GM18505 (cell line): Measurements from ENCODE around the gene MCM5.
A peak's percentile ranks its signal among the peaks of the same experiment; 100 is the strongest.

Experiments used
- ATAC-seq: cut with Tn5 transposase; IDR thresholded peaks from one replicate; pipeline ENCODE4 v1.9.1; 2021; ENCODE audit not compliant: unreplicated experiment
- POLR2A ChIP-seq: IDR thresholded peaks from 4 replicates; pipeline ENCODE4 v1.6.1; 2011; ENCODE audit warnings: borderline replicate concordance; ENCODE audit not compliant: insufficient read depth, insufficient read length; ENCODE audit errors: extremely low read depth

The MCM5 gene

DNA sequence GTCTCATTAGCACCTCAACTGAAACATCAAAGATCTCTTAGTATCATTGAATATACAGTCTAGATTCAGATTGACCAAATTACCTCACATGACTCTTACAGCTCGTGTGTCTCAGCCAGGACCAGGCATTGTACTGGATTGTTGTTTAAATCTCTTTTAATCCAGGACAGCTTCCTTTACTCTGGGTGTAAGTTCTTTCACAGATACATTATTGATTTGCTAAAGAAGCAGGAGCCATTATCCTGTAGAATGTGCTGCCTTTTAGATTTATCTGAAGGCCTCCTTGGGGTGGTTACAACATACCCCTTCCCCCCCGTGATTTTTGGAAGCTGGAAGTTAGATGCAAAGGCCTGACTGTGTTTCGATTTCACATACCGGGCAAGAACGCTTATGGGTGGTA is 4.2 kb downstream of the MCM5 start:
- ATAC-seq, result no peak
- no peak for TF ChIP-seq POLR2A

DNA sequence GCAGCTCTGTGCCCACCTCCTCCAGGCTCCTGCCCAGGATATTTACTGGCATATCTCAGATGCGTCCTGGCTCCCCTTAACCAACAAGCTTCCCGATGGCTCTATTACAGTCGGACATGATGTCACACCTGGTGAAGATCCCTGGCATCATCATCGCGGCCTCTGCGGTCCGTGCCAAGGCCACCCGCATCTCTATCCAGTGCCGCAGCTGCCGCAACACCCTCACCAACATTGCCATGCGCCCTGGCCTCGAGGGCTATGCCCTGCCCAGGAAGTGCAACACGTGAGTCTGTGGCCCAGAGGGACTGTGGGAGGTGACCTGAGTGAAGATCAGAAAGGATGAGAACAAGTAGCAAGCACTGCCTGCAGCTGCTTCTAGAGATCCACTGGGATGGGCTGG is 6.5 kb downstream of the MCM5 start:
- no peak for TF ChIP-seq POLR2A
- no peak for ATAC-seq

DNA sequence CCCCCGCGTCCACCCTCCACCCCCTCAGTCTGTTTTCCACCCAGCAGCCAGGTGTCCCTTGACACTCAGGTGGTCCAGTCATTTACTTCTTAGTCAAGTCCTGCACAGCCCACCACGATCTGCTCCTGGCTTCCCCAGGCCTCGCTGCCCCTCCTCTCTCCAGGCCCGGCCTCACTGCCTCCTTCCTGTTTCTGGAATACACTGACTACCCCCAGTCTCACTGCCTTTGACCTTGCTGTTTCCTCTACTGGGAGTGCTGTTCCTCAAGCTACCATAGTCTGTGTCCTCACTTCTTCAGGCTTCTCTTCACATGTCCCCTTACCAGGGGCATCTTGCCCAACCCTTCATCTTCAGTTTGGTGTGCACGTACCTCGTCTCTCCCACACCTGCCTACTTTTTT is 7.4 kb downstream of the MCM5 start:
- ATAC-seq, result no peak
- no peak for TF ChIP-seq POLR2A

- ATAC-seq, result peak; percentile 66
- no peak for TF ChIP-seq POLR2A
These were observed 10.1 kb downstream of the MCM5 start for GRCh38 chr22:35409783-35410662.

DNA sequence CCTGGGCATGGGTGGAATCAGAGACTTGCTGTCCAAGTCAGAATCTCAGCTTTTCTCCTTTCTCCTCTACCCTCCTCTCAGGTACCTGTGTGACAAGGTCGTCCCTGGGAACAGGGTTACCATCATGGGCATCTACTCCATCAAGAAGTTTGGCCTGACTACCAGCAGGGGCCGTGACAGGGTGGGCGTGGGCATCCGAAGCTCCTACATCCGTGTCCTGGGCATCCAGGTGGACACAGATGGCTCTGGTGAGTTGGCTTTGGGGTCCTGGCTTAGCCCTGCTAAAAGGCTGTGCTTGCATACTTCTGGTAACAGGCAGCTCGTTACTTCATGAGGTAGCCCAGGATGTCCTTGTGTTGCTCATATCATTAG is 10.7 kb downstream of the MCM5 start:
- no peak for ATAC-seq
- TF ChIP-seq POLR2A, result no peak

- TF ChIP-seq POLR2A, result peak; percentile 51
- ATAC-seq, result no peak
These were observed 11.2 kb downstream of the MCM5 start for GRCh38 chr22:35411102-35411501.

DNA sequence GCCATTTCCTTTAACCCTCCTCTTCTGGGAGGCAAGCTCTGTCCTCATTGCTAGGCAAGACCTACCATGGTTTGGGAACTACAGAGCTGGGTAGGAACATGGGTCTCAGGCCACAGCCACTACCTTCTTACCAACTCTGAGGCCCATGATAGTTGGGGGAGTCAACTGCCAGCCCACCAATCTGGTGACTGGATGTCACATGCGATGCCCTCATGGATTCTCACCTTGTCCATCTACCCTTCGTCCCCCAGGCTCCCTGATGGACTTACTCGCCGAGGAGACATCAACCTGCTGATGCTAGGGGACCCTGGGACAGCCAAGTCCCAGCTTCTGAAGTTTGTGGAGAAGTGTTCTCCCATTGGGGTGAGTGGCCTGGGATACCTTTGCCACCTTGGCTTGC is 13.7 kb downstream of the MCM5 start:
- no peak for ATAC-seq
- TF ChIP-seq POLR2A, result no peak

- TF ChIP-seq POLR2A, result no peak
These were observed 17.7 kb downstream of the MCM5 start for GRCh38 chr22:35417606-35418005.

GRCh38 chr22:35418088-35418487 is 18.1 kb downstream of the MCM5 start:
- no peak for TF ChIP-seq POLR2A
- ATAC-seq, result no peak

More at GRCh38 chr22:35417606-35418005, 17.7 kb downstream of the MCM5 start:
- ATAC-seq, result no peak

DNA sequence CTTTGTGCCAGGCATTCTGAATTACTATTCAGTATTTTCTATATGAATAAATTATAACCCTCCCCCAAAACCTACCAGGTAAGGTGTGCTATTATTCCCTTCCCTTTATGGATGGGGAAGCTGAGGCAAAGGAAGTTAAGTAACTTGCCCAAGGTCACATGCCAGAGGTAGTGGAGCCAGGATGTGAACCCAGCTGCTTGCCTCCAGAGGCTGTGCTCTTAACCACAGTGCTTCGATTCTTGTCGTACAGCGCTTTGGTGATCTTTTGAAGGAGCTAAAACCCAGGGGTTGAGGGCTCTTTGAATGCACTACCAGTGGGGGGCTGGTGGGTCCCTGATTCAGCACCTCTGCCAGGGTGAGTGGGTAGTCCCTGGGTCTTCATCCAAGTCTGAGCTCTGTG is 18.8 kb downstream of the MCM5 start:
- no peak for ATAC-seq

DNA sequence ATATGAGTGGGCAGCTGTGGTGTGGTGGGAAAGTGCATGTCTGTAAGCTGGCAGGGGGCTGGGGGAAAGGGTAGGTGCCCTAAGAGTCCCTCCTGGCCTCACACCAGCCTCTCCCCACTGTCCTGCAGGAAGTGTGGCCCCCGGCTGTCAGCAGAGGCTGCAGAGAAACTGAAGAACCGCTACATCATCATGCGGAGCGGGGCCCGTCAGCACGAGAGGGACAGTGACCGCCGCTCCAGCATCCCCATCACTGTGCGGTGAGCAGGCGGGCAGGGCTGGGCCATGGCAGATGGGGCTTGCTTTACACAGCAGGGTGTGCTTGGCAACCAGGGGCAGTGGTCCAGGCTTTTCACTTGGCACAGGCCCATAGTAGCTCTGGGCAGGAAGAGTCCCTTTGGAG is 19.8 kb downstream of the MCM5 start:
- no peak for ATAC-seq
- no peak for TF ChIP-seq POLR2A

More for the DNA sequence above, 18.8 kb downstream of the MCM5 start:
- TF ChIP-seq POLR2A, result no peak

DNA sequence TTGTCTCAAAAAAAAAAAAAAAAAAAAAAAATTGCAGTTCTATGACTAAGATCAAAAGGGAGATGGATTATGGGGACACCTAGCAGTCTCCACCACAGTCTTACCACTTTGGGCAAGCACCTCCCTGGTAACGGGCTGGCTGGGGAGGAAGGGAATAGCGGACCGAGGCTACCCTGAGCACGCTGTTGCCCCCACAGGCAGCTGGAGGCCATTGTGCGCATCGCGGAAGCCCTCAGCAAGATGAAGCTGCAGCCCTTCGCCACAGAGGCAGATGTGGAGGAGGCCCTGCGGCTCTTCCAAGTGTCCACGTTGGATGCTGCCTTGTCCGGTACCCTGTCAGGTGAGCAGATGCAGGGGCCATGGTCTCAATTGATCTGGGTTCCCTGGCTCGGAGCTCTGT is 21.2 kb downstream of the MCM5 start:
- TF ChIP-seq POLR2A, result no peak
- ATAC-seq, result no peak

DNA sequence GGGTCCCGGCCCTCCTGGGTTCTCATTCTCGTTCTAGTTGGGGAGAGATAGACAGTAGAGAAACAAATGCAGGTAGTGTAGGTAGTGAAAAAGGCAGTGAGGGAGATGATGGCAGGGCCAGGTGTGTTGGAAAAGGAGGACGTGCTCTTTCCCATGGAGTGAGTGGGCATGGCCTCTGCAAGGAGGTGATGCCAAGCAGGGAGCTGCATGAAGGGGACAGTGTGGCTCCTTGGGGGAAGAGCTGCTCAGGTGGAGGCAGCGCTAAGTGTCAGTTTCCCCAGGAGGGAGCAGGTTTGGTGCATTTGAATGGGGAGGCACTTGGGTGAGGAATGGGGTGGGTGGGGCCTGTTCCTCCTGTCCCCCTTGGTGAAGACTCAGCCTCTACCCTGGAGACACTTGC is 22.2 kb downstream of the MCM5 start:
- TF ChIP-seq POLR2A, result no peak
- no peak for ATAC-seq

DNA sequence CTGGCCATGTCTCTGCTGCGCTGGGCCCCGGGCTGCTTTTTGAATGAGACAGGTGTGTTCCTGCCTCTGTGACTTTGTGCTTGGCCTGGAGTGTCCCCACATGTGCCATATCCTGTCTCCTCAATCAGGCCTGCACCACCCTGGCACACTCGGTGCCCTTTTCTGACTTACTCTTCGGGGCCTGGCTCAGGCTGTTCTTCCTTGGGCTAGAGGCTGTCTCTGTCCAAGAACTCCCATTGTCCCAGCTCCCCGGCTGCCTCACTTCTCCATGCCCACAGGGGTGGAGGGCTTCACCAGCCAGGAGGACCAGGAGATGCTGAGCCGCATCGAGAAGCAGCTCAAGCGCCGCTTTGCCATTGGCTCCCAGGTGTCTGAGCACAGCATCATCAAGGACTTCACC is 23.0 kb downstream of the MCM5 start:
- TF ChIP-seq POLR2A, result no peak
- ATAC-seq, result no peak
